Measurements from ENCODE around the gene ECPAS. TPM values are rescaled to one million over a fixed set of nuclear protein-coding genes. Genes with fewer than 3 reads are reported as not detected.
"Not testable (repeated sequence)": the region's sequence is repeated elsewhere in the genome, so short reads cannot be mapped to it uniquely, and the experiment has no call there.

Gene ECPAS
- total and polyA plus RNA-seq, 2 experiments from 2014 or later = 32.1 to 65.6 TPM

- no peak for DNase-seq (ENCODE audit: low spot score)
- no peaks in the 10 kb centered on the region for H3K79me2 ChIP-seq
- H3K4me3 ChIP-seq = no peak overlapping the region
- no peaks in the 10 kb centered on the region for H3K9me3 ChIP-seq (ENCODE audit: low read depth)
- H3K36me3 ChIP-seq (replicated peaks; ENCODE audit: insufficient read depth, low read depth) = no peaks in the 10 kb centered on the region
- H3K4me2 ChIP-seq = no peak overlapping the region
- no peaks in the 10 kb centered on the region for H4K20me1 ChIP-seq (ENCODE audit: insufficient read depth, poor library complexity, severe bottlenecking)
- no peak overlapping the region for H2AFZ ChIP-seq
- no peaks in the 10 kb centered on the region for H3K27me3 ChIP-seq
- H3K9me2 ChIP-seq (replicated peaks; ENCODE audit: insufficient read depth) = no peaks in the 10 kb centered on the region
- TF ChIP-seq EZH2phosphoT487 (IDR thresholded peaks at IDR 0.05; ENCODE audit: low read depth, severe bottlenecking, unreplicated experiment) (no peak), CTCF (IDR thresholded peaks at IDR 0.05; ENCODE audit: poor library complexity) (no peak), EZH2 (IDR thresholded peaks at IDR 0.05; ENCODE audit: borderline replicate concordance) (no peak)
- H3K27ac ChIP-seq = no peak overlapping the region
- 95% methylated on average over 3 of the region's 3 CpGs for WGBS (ENCODE audit: low lambda C conversion rate, missing lambda C conversion rate)
- no peaks in the 10 kb centered on the region for H3K4me1 ChIP-seq (ENCODE audit: insufficient read depth)
These were observed 18.3 kb upstream of the ECPAS start for GRCh38 chr9:111502506-111502905.

- DNase-seq (ENCODE audit: low spot score) = no peak
- 90% methylated on average over 6 of the region's 6 CpGs for WGBS (ENCODE audit: low lambda C conversion rate, missing lambda C conversion rate)
- H3K79me2 ChIP-seq = no peaks in the 10 kb centered on the region
- TF ChIP-seq CTCF (IDR thresholded peaks at IDR 0.05; ENCODE audit: poor library complexity) (no peak), EZH2phosphoT487 (IDR thresholded peaks at IDR 0.05; ENCODE audit: low read depth, severe bottlenecking, unreplicated experiment) (no peak)
- no peak overlapping the region for H3K4me3 ChIP-seq
- no peaks in the 10 kb centered on the region for H3K4me1 ChIP-seq (ENCODE audit: insufficient read depth)
- H3K9me2 ChIP-seq (replicated peaks; ENCODE audit: insufficient read depth) = no peaks in the 10 kb centered on the region
- H3K9me3 ChIP-seq (ENCODE audit: low read depth) = no peaks in the 10 kb centered on the region
- no peak overlapping the region for H3K27ac ChIP-seq
- H2AFZ ChIP-seq = no peak overlapping the region
- H4K20me1 ChIP-seq (ENCODE audit: insufficient read depth, poor library complexity, severe bottlenecking) = no peaks in the 10 kb centered on the region
- H3K27me3 ChIP-seq = no peaks in the 10 kb centered on the region
- no peaks in the 10 kb centered on the region for H3K36me3 ChIP-seq (replicated peaks; ENCODE audit: insufficient read depth, low read depth)
- H3K4me2 ChIP-seq = no peak overlapping the region
These were observed 17.5 kb upstream of the ECPAS start for GRCh38 chr9:111501648-111502047.

GRCh38 chr9:111501005-111501562 lies 16.9 kb upstream of the ECPAS start:
- no peak overlapping the region for H3K4me2 ChIP-seq
- H4K20me1 ChIP-seq (ENCODE audit: insufficient read depth, poor library complexity, severe bottlenecking) = no peaks in the 10 kb centered on the region
- H3K9me2 ChIP-seq (replicated peaks; ENCODE audit: insufficient read depth) = no peaks in the 10 kb centered on the region
- H3K4me1 ChIP-seq (ENCODE audit: insufficient read depth) = no peaks in the 10 kb centered on the region
- no peak overlapping the region for H3K4me3 ChIP-seq
- no peaks in the 10 kb centered on the region for H3K79me2 ChIP-seq
- no peaks in the 10 kb centered on the region for H3K9me3 ChIP-seq (ENCODE audit: low read depth)
- no peak overlapping the region for H3K27ac ChIP-seq
- WGBS (ENCODE audit: low lambda C conversion rate, missing lambda C conversion rate) = 91% methylated on average over 14 of the region's 16 CpGs
- no peak overlapping the region for H2AFZ ChIP-seq
- TF ChIP-seq CTCF (IDR thresholded peaks at IDR 0.05; ENCODE audit: poor library complexity) (no peak), EZH2 (IDR thresholded peaks at IDR 0.05; ENCODE audit: borderline replicate concordance) (no peak), EZH2phosphoT487 (IDR thresholded peaks at IDR 0.05; ENCODE audit: low read depth, severe bottlenecking, unreplicated experiment) (no peak)
- no peak for DNase-seq (ENCODE audit: low spot score)
- no peaks in the 10 kb centered on the region for H3K36me3 ChIP-seq (replicated peaks; ENCODE audit: insufficient read depth, low read depth)
- no peaks in the 10 kb centered on the region for H3K27me3 ChIP-seq

GRCh38 chr9:111497196-111497595 lies 13.0 kb upstream of the ECPAS start:
- not testable (repeated sequence) for H3K4me2 ChIP-seq; H4K20me1 ChIP-seq (ENCODE audit: insufficient read depth, poor library complexity, severe bottlenecking); H3K27me3 ChIP-seq; H2AFZ ChIP-seq; H3K9me3 ChIP-seq (ENCODE audit: low read depth); DNase-seq (ENCODE audit: low spot score); H3K9me2 ChIP-seq (replicated peaks; ENCODE audit: insufficient read depth); H3K27ac ChIP-seq; H3K4me3 ChIP-seq; H3K79me2 ChIP-seq; H3K4me1 ChIP-seq (ENCODE audit: insufficient read depth); H3K36me3 ChIP-seq (replicated peaks; ENCODE audit: insufficient read depth, low read depth)
- WGBS (ENCODE audit: low lambda C conversion rate, missing lambda C conversion rate) = 91% methylated on average over 2 of the region's 2 CpGs
